Neural cell (in vitro differentiated cells): ENCODE results near the gene NHERF2. TPM values are rescaled to one million over a fixed set of nuclear protein-coding genes. Genes with fewer than 3 reads are reported as not detected.

Experiments
- polyA plus RNA-seq: library from polyadenylated mRNA; depleted of rRNA; stranded (reverse); fragments of >200 nt; gene quantifications from 2 replicates; pipeline ENCODE4 v1.2.3, GENCODE V29; 2014
- small RNA-seq, 3 experiments: library from RNA; depleted of rRNA; stranded (forward); fragments of <200 nt; gene quantifications; one replicate each; pipeline ENCODE3, GENCODE V24; 2012

NHERF2 gene
- polyA plus RNA-seq, 1 donor from 2014 or later: 3.4 TPM

Small RNA genes within 50 kb of the gene (small RNA-seq; reads per million reads assigned to genes)
- 0 reads per million in 3 experiments for gene RN7SL219P

Other genes with a start within 250 kb of the NHERF2 start
- gene SPSB3, start 244.3 kb upstream of the NHERF2 start, polyA plus RNA-seq: 315 and 373 TPM in 2 replicates
- gene NUBP2, start 243.9 kb upstream of the NHERF2 start, polyA plus RNA-seq: 213 and 246 TPM in 2 replicates
- 1.2 and 3.0 TPM in 2 replicates for gene IGFALS, start 233.2 kb upstream of the NHERF2 start, polyA plus RNA-seq
- 163 and 196 TPM in 2 replicates for gene HAGH, start 200.1 kb upstream of the NHERF2 start, polyA plus RNA-seq
- gene FAHD1, start 199.7 kb upstream of the NHERF2 start, polyA plus RNA-seq: 73.5 and 80.0 TPM in 2 replicates
- gene MEIOB, start 154.7 kb upstream of the NHERF2 start, polyA plus RNA-seq: not detected in 2 replicates
- not detected in 2 replicates for gene HS3ST6, start 108.5 kb upstream of the NHERF2 start, polyA plus RNA-seq
- 4.4 and 6.0 TPM in 2 replicates for gene MSRB1, start 83.7 kb upstream of the NHERF2 start, polyA plus RNA-seq
- gene RPL3L, start 72.2 kb upstream of the NHERF2 start, polyA plus RNA-seq: not detected in 2 replicates
- gene NDUFB10, start 67.4 kb upstream of the NHERF2 start, polyA plus RNA-seq: 215 and 217 TPM in 2 replicates
- 1,295 and 1,393 TPM in 2 replicates for gene RPS2, start 62.1 kb upstream of the NHERF2 start, polyA plus RNA-seq
- not detected in 2 replicates for gene RNF151, start 60.0 kb upstream of the NHERF2 start, polyA plus RNA-seq
- gene TBL3, start 54.8 kb upstream of the NHERF2 start, polyA plus RNA-seq: 20.5 and 21.4 TPM in 2 replicates
- gene NOXO1, start 45.4 kb upstream of the NHERF2 start, polyA plus RNA-seq: 8.5 and 11.7 TPM in 2 replicates
- gene GFER, start 42.7 kb upstream of the NHERF2 start, polyA plus RNA-seq: 37.8 and 42.3 TPM in 2 replicates
- gene SYNGR3, start 36.9 kb upstream of the NHERF2 start, polyA plus RNA-seq: 61.0 and 71.9 TPM in 2 replicates
- 18.2 and 22.1 TPM in 2 replicates for gene ZNF598, start 17.1 kb upstream of the NHERF2 start, polyA plus RNA-seq
- not detected in 2 replicates for gene NPW, start 7.1 kb upstream of the NHERF2 start, polyA plus RNA-seq
- 43.1 and 56.9 TPM in 2 replicates for gene NTHL1, start 20.9 kb downstream of the NHERF2 start, polyA plus RNA-seq
- 69.2 and 92.8 TPM in 2 replicates for gene TSC2, start 21.1 kb downstream of the NHERF2 start, polyA plus RNA-seq
- gene PKD1, start 109.0 kb downstream of the NHERF2 start, polyA plus RNA-seq: 176 and 232 TPM in 2 replicates
- gene RAB26, start 121.7 kb downstream of the NHERF2 start, polyA plus RNA-seq: 2.7 and 4.9 TPM in 2 replicates
- 30.9 and 42.5 TPM in 2 replicates for gene TRAF7, start 128.9 kb downstream of the NHERF2 start, polyA plus RNA-seq
- 10.3 and 12.3 TPM in 2 replicates for gene CASKIN1, start 169.7 kb downstream of the NHERF2 start, polyA plus RNA-seq
- gene MLST8, start 178.6 kb downstream of the NHERF2 start, polyA plus RNA-seq: 13.5 and 34.2 TPM in 2 replicates
- 39.2 and 43.6 TPM in 2 replicates for gene BRICD5, start 184.0 kb downstream of the NHERF2 start, polyA plus RNA-seq
- gene PGP, start 187.9 kb downstream of the NHERF2 start, polyA plus RNA-seq: 42.2 and 44.1 TPM in 2 replicates
- 64.9 and 81.6 TPM in 2 replicates for gene E4F1, start 196.7 kb downstream of the NHERF2 start, polyA plus RNA-seq
- gene DNASE1L2, start 209.5 kb downstream of the NHERF2 start, polyA plus RNA-seq: 10.2 and 10.9 TPM in 2 replicates
- 33.1 and 35.3 TPM in 2 replicates for gene ECI1, start 224.7 kb downstream of the NHERF2 start, polyA plus RNA-seq
- 180 and 195 TPM in 2 replicates for gene RNPS1, start 241.2 kb downstream of the NHERF2 start, polyA plus RNA-seq